Measurements from ENCODE around the gene RNMT. TPM values are rescaled to one million over a fixed set of nuclear protein-coding genes. Genes with fewer than 3 reads are reported as not detected.
"Not testable (repeated sequence)": the region's sequence is repeated elsewhere in the genome, so short reads cannot be mapped to it uniquely, and the experiment has no call there.

RNMT gene
- 10 to 100 TPM; 38.0 to 51.1 (median 47.5) TPM for polyA plus RNA-seq (ENCODE audit: insufficient read depth in 1 of 5, insufficient read length in 5 of 5, low replicate concordance in 1 of 5)
- long read RNA-seq, donor 1, full-length matches to known transcripts = 3 of 9 reads
- long read RNA-seq, donor 1, partial matches to known transcripts = 6 of 9 reads
- long read RNA-seq, donor 1, other reads (novel, unspliced or antisense) = 0 of 9 reads
- long read RNA-seq, donor 2, full-length matches to known transcripts = 3 of 3 reads
- long read RNA-seq, donor 2, partial matches to known transcripts = 0 of 3 reads
- long read RNA-seq, donor 2, other reads (novel, unspliced or antisense) = 0 of 3 reads
- long read RNA-seq, donor 3, full-length matches to known transcripts = 1 of 1 reads
- long read RNA-seq, donor 3, partial matches to known transcripts = 0 of 1 reads
- long read RNA-seq, donor 3, other reads (novel, unspliced or antisense) = 0 of 1 reads
- long read RNA-seq, donor 4, full-length matches to known transcripts = 4 of 16 reads
- long read RNA-seq, donor 4, partial matches to known transcripts = 12 of 16 reads
- long read RNA-seq, donor 4, other reads (novel, unspliced or antisense) = 0 of 16 reads
- long read RNA-seq, donor 5, full-length matches to known transcripts = 7 of 14 reads
- long read RNA-seq, donor 5, partial matches to known transcripts = 7 of 14 reads
- long read RNA-seq, donor 5, other reads (novel, unspliced or antisense) = 0 of 14 reads
- long read RNA-seq, donor 6, full-length matches to known transcripts = 7 of 13 reads
- long read RNA-seq, donor 6, partial matches to known transcripts = 6 of 13 reads
- long read RNA-seq, donor 6, other reads (novel, unspliced or antisense) = 0 of 13 reads
- long read RNA-seq, donor 7, full-length matches to known transcripts = 2 of 2 reads
- long read RNA-seq, donor 7, partial matches to known transcripts = 0 of 2 reads
- long read RNA-seq, donor 7, other reads (novel, unspliced or antisense) = 0 of 2 reads
- long read RNA-seq, donor 8, partial matches to known transcripts = 0 of 1 reads
- long read RNA-seq, donor 8, other reads (novel, unspliced or antisense) = 0 of 1 reads

DNA sequence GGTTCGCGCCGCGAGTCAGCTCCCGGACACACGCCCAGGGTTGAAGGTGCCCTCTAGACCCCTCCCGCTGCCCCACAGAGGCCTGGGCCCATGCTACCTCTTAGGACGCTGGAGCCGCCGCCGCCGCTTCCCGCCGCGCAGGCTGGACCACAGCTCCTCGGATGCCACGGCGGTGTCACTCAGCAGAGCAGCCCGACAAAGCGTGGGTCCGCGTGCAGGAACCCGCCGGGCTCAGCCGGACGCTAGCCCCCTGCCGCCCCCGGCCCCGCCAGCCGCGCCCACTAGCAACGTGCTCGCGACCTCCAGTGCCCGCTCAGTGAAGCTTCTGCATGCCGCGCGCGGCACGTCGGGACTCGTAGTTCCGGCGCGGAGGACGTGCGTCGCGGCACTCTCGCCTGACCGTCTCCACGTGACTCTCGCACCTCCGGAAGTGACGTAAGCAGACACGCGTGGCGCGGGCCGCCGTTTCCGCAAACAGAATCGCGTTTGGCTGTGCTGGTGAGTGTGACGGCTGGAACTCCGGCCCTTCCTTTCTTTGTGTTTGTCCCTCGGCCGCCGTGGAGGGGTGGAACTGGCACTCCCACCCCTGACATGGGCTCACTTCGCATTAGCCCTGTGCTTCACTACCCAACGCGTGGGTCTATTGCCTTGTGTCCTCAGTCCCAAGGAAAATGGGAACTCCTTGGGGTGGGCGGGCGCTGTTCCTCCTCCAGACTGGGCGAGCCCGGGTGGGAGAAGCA is at the start of gene RNMT, which contains the start of gene FAM210A:
TSS of gene RNMT (plus strand) at position 442 of the 740 bp plus-strand sequence. CDS start 4,845 bp downstream, outside the sequence.
TSS of gene FAM210A (minus strand) at position 327 of the 740 bp plus-strand sequence. CDS start 44,481 bp downstream, outside the sequence.
- DNase-seq = peak; percentile 95

DNA sequence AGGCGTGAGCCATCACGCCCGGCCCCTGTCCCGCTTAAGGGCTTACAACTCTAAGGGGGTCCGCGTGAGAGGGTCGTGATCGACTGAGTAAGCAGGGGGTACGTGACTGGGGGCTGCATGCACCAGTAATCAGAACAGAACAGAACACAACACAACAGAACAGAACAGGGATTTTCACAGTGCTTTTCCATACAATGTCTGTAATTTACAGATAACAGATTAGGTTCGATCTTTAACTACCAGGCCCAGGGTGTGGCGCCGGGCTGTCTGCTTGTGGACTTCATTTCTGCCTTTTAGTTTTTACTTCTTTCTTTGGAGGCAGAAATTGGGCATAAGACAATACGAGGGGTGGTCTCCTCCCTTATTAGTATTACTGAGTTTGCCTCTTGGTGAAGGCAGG is 49.1 kb upstream of the RNMT start:
- DNase-seq = not testable (repeated sequence)

- no peak for DNase-seq
Measured at GRCh38 chr18:13680612-13681011, 45.9 kb upstream of the RNMT start.

DNA sequence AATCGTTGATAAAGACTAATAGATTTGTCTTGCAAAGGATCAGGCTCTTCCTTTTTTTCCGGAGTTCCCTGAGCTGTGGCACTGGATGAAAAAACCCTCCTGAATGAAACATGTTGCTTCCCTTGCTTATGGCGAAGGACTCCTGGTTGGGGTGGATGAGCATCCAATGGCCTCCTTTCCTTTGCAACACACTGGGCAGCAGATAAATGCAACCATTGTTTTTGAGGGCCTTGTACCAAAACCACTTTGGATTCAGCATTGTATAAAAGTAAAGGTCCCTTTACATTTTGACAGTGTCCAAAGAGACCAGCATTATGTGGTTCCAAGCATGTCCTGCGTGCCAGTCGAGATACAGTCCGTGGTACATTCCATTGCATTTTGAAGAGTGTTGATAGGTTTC is 44.8 kb upstream of the RNMT start:
- DNase-seq = no peak

DNA sequence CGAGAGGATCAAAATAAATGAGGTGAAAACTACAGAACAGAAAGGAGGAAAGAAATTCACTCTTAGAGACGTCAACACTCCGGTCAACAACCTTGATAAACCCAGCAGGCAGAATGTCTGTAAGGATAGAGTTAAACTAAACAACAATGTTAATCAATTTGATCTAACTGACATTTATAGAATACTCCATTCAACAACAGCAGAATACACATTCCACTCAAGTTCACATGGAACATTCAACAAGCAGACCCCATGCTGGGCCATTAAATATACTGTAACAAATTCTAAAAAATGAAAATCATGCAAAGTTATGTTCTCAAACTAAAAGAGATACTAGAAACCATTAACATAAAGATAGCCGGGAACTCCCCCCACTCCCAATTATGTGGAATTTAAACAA is 41.9 kb upstream of the RNMT start:
- DNase-seq = no peak

- no peak for DNase-seq
Measured at GRCh38 chr18:13688191-13689136, 38.0 kb upstream of the RNMT start.

DNA sequence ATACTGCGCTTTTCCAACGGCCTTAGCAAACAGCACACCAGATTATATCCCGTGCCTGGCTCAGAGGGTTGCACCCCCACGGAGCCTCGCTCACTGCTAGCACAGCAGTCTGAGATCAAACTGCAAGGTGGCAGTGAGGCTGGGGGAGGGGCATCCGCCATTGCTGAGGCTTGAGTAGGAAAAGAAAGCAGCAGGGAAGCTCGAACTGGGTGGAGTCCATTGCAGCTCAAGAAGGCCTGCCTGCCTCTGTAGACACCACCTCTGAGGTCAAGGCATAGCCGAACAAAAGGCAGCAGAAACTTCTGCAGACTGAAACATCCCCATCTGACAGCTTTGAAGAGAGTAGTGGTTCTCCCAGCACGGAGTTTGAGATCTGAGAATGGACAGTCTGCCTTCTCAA is 36.4 kb upstream of the RNMT start:
- not testable (repeated sequence) for DNase-seq

GRCh38 chr18:13695337-13695736 is 31.1 kb upstream of the RNMT start:
- not testable (repeated sequence) for DNase-seq

DNA sequence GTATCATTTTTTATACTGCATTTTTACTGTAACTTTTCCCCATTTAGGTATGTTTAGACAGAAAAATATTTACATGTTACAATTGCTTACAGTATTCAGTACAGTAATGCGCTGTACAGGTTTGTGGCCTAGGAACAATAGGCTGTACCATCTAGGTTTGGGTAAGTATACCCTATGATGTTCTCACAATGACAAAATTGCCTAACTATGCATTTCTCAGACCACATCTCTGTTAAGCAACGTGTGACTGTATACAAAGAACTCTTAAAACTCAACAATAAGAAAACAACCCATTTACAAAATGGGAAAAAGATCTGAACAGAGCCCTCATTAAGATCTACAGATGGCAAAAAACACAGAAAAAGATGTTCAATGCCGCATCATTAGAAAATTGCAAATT is 29.5 kb upstream of the RNMT start:
- DNase-seq = no peak

- no peak for DNase-seq
Measured at GRCh38 chr18:13700153-13700552, 26.3 kb upstream of the RNMT start.

DNA sequence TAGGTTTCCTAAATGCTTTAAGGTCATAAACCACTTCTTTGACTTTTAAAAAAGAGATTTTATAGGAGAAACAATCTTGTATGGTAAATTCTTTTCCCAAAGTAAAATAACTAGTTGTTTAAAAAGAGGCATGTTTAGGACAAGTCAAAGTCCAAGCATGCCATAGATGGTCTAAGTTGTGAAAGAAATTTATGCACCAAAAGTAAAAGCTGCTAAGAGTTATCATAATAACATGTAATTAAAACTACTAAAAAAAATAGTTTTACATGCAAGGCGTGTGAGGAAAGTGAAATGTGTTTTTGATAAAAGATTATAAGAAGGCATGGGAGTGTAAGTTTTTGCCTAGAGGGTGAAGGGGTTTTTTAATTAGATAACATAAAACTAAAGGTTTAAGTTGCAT is 22.6 kb upstream of the RNMT start:
- DNase-seq = no peak

- no peak for DNase-seq
Measured at GRCh38 chr18:13710414-13710831, 16.1 kb upstream of the RNMT start.

DNA sequence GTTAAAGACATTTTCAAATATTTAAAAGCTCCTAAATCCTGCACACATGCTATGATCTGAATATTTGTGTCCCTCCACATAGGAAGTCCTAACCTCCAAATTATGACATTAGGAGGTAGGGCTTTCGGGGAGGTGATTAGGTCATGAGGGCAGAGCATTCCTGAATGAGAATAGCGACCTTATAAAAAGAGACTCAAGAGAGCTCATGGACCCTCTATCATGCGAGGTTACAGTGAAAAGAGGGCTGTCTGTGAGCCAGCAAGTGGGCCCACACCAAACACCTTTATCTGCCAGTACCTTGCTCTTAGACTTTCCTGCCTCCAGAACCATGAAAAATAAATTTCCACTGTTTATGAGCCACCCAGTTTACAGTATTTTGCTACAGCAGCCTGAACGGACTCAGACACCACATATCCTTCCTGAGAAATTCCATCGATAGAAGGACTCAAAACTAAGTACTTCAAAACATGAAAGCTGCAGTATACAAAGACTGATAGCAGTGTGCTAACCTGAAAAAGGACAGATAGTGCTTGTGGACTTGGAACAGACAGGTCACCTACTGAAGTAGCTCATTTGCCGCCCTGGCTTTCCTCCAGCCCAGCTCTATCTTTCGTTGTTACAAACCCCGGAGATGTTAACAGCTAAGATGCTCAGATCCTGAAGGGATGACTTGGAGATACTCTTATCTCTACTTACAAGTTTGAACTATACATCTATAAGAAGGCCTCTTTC is 13.9 kb upstream of the RNMT start:
- DNase-seq = no peak

GRCh38 chr18:13713455-13714055 is 12.9 kb upstream of the RNMT start:
- DNase-seq = no peak

DNA sequence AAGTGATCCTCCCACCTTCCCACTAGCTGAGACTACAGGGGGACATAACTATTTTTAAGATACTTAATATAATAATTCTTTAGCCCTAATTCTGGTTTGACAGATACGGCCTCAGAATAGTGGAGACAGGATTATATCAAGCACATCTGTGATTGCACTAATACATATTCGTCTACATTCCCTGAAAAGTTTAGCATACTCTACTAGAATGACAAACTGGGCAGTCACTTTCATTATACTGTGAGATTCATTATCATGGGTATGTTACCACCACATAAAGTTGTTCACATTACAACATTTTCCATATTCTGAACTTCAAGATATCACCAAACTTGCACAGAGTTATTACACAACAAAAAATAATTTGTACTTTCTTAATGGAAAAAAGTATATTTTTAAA is 11.1 kb upstream of the RNMT start:
- no peak for DNase-seq

GRCh38 chr18:13716916-13717315 is 9.6 kb upstream of the RNMT start:
- no peak for DNase-seq

DNA sequence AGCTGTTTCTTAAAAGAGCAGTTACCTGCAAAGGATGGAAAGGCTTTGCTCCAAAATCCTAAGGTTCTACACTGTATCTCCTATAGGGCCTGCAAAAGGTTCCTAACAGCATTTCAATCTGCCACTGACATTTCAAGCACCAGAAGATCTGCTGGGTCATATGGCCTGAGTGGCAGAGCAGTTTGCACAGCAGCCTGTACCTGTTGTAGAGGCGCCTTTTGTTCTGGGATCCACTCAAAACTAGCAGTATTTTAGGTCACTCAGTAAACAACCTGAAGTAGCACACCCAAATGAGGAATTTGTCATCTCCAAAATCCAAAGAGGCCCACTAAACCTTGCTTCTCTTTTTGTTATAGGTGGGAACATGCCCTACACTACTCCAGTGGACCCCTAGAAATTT is 6.3 kb upstream of the RNMT start:
- no peak for DNase-seq

DNA sequence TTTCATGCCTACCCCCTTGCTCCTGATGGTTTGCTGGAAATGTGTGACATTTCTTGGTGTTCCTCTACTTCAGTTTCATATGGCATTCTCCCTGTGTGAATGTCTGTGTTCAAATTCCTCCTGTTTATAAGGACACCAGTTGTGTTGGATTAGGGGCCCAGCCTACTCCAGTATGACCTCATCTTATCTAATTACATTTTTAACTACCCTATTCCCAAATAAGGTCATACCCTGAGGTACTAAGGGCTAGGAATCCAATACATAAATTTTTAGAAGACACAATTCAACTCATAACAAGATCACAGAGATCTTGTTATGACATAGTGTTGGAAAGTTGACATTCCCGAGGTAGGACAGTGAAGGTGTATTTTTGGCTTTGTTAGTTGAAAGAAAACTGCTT is 5.6 kb upstream of the RNMT start:
- DNase-seq = no peak

DNA sequence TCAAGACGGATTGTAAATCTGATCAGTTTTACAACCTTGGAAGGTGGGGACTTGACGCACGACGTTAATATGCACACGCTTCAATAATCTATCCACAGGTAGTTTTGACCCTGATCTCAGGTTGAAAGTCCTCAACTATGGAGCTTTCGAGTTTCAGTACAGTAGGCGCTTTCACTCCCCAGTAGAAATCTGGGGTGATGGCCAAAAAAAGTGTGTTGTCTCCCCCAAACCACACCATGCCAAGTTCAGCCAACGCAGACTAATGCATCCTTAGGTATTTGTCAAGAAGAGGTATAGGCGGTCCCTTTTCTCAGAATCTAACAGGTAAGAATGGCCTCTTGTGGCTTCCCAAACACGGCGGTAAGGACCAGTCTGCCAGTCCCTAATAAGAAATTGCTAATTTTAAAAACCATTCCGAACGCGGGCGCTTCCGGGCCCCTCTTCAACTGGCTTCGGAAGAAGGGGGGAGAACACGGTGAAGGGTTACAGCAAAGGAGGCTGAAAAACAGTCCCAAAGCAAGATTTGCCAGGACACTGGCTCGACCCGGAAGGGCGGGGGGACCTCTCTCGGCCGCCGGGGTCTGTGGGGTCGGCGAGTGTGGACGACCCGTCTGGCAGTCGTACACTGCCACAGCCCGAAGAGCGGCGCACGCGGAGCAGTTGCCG is 774 bp upstream of the RNMT start:
- peak; percentile 10 to 17 for DNase-seq
